GM03348 (cell line): ENCODE results near the gene ZCCHC14.
A peak's percentile ranks its signal among the peaks of the same experiment; 100 is the strongest.
"Not testable (repeated sequence)": the region's sequence is repeated elsewhere in the genome, so short reads cannot be mapped to it uniquely, and the experiment has no call there.

Experiments
- DNase-seq: peaks from one replicate; pipeline ENCODE4 v3.0.0; 2012; ENCODE audit warnings: low spot score

The ZCCHC14 gene

GRCh38 chr16:87407511-87408112 lies 85.2 kb downstream of the ZCCHC14 start:
- DNase-seq = no peak

- no peak for DNase-seq
These were observed 86.2 kb downstream of the ZCCHC14 start for GRCh38 chr16:87406495-87407088.

- DNase-seq = no peak
These were observed 87.8 kb downstream of the ZCCHC14 start for GRCh38 chr16:87404764-87405625.

GRCh38 chr16:87395181-87395842 lies 97.5 kb downstream of the ZCCHC14 start:
- DNase-seq = no peak

GRCh38 chr16:87393680-87394055 lies 99.2 kb downstream of the ZCCHC14 start:
- DNase-seq = no peak

GRCh38 chr16:87392821-87393679 lies 99.8 kb downstream of the ZCCHC14 start:
- peak; percentile 56 for DNase-seq

- peak; percentile 99 for DNase-seq
These were observed 100.6 kb downstream of the ZCCHC14 start, which contains the start of gene MAP1LC3B for GRCh38 chr16:87391950-87392820. TSS of gene MAP1LC3B (plus strand) at chr16:87392336. CDS start at chr16:87392428, 92 bp downstream.

- DNase-seq = peak; percentile 44
These were observed 101.4 kb downstream of the ZCCHC14 start for GRCh38 chr16:87391324-87391949.

GRCh38 chr16:87390641-87391323 lies 102.0 kb downstream of the ZCCHC14 start:
- no peak for DNase-seq

GRCh38 chr16:87389914-87390313 lies 102.9 kb downstream of the ZCCHC14 start:
- DNase-seq = not testable (repeated sequence)

GRCh38 chr16:87389245-87389644 lies 103.6 kb downstream of the ZCCHC14 start:
- DNase-seq = no peak

- DNase-seq = no peak
These were observed 104.0 kb downstream of the ZCCHC14 start for GRCh38 chr16:87388818-87389134.

- peak; percentile 95 for DNase-seq
These were observed 104.6 kb downstream of the ZCCHC14 start for GRCh38 chr16:87387942-87388817.

- DNase-seq = not testable (repeated sequence)
These were observed 108.0 kb downstream of the ZCCHC14 start for GRCh38 chr16:87384875-87385167.

GRCh38 chr16:87384162-87384874 lies 108.5 kb downstream of the ZCCHC14 start:
- peak; percentile 71 for DNase-seq

GRCh38 chr16:87383505-87384161 lies 109.2 kb downstream of the ZCCHC14 start, which contains the start of gene FBXO31:
TSS of gene FBXO31 (minus strand) at chr16:87383776. CDS start at chr16:87383744, 32 bp downstream.
- DNase-seq = peak; percentile 95

- DNase-seq = no peak
These were observed 110.6 kb downstream of the ZCCHC14 start for GRCh38 chr16:87382023-87382785.
